Endothelial cell of umbilical vein (primary cell): Measurements from ENCODE around the gene IL16. TPM values are rescaled to one million over a fixed set of nuclear protein-coding genes. Genes with fewer than 3 reads are reported as not detected.

Experiments
- BruUV-seq: library from RNA; stranded (reverse); fragments of 400-500 nt; replicated peaks from 2 replicates; lab custom pipeline; 2021; lab: Mats Ljungman, UMichigan
- CTCF ChIA-PET: fragments of 300-600, 350-600 bp; sonication (Branson Sonifier 250); formaldehyde crosslinking; loops from one replicate; lab custom pipeline; 2021; ENCODE audit warnings: antibody characterized with exemption, inconsistent platforms; lab: Charles Lee
- POLR2A ChIA-PET: fragments of 300-600, 350-600 bp; sonication (Branson Sonifier 250); formaldehyde crosslinking; loops from one replicate; lab custom pipeline; 2021; ENCODE audit warnings: antibody characterized with exemption, inconsistent platforms; lab: Charles Lee
- DNase-seq: peaks from one replicate; pipeline ENCODE4 v3.0.0-alpha.2; 2011; ENCODE audit warnings: low read depth, low spot score
- FAIRE-seq: peaks from 2 replicates; lab custom pipeline; 2011; peaks lifted over from hg19 to GRCh38; lab: Jason Lieb, UNC
- H2AFZ ChIP-seq: 2 replicates; pipeline ENCODE4 v1.6.0; 2012; ENCODE audit warnings: low read depth, low read length, control low read depth, inconsistent platforms
- H3K27ac ChIP-seq: 2 replicates; pipeline ENCODE4 v1.5.1; 2011; ENCODE audit warnings: low read depth, mild to moderate bottlenecking, control low read depth, low read length, moderate library complexity; ENCODE audit not compliant: insufficient read depth
- H3K27me3 ChIP-seq, 2 experiments: 2 replicates each; pipeline versions ENCODE4 v1.6.0 to v1.6.1; 2011; ENCODE audit warnings: low read length in 2 of 2, mixed read lengths in 1 of 2; ENCODE audit not compliant: control insufficient read depth in 2 of 2, insufficient read depth in 2 of 2
- H3K36me3 ChIP-seq, 2 experiments: 2 replicates in 1 of 2; 3 replicates in 1 of 2; pipeline ENCODE4 v1.5.1; 2011; ENCODE audit warnings: low read length in 2 of 2, mild to moderate bottlenecking in 1 of 2, moderate library complexity in 1 of 2; ENCODE audit not compliant: control insufficient read depth in 2 of 2, insufficient read depth in 2 of 2; ENCODE audit errors: extremely low read depth in 1 of 2
- H3K4me1 ChIP-seq: 3 replicates; pipeline ENCODE4 v1.5.1; 2011; ENCODE audit warnings: mild to moderate bottlenecking, low read length; ENCODE audit not compliant: control insufficient read depth, insufficient read depth; ENCODE audit errors: extremely low read depth
- H3K4me2 ChIP-seq: 2 replicates; pipeline ENCODE4 v1.6.1; 2011; ENCODE audit warnings: low read length, control low read depth, mixed read lengths; ENCODE audit not compliant: insufficient read depth
- H3K4me3 ChIP-seq, 3 experiments: fragments of 200-600 bp in 1 of 3; sonication (generic), shearing (Covaris generic) in 1 of 3; replicated peaks in 1 of 3; 2 replicates each; pipeline ENCODE4 v1.5.1; 2011 to 2016; ENCODE audit warnings: control low read depth in 3 of 3, low read length in 3 of 3, mild to moderate bottlenecking in 2 of 3, inconsistent platforms in 1 of 3, low read depth in 1 of 3, moderate library complexity in 1 of 3; ENCODE audit not compliant: insufficient read depth in 1 of 3
- H3K79me2 ChIP-seq: 2 replicates; pipeline ENCODE4 v1.6.0; 2012; ENCODE audit warnings: low read length, inconsistent platforms; ENCODE audit not compliant: control insufficient read depth, insufficient read depth
- H3K9ac ChIP-seq: replicated peaks from 2 replicates; pipeline ENCODE3; 2011; ENCODE audit warnings: low read length, control low read depth; ENCODE audit not compliant: insufficient read depth; ENCODE audit errors: extremely low read depth
- H3K9me1 ChIP-seq: replicated peaks from 3 replicates; pipeline ENCODE4 v1.6.0; 2011; ENCODE audit warnings: mild to moderate bottlenecking, low read length; ENCODE audit not compliant: control insufficient read depth, insufficient read depth; ENCODE audit errors: extremely low read depth
- H3K9me3 ChIP-seq: replicated peaks from 2 replicates; pipeline ENCODE4 v1.5.1; 2012; ENCODE audit warnings: low read length, inconsistent platforms; ENCODE audit not compliant: control insufficient read depth, insufficient read depth
- H4K20me1 ChIP-seq: replicated peaks from 2 replicates; pipeline ENCODE3; 2011; ENCODE audit warnings: mild to moderate bottlenecking, low read length; ENCODE audit not compliant: control insufficient read depth, insufficient read depth; ENCODE audit errors: extremely low read depth
- EZH2 ChIP-seq: IDR thresholded peaks from 2 replicates; pipeline ENCODE4 v1.6.1; 2012; ENCODE audit warnings: borderline replicate concordance, low read depth, mild to moderate bottlenecking, moderate library complexity, low read length, inconsistent platforms; ENCODE audit not compliant: severe bottlenecking
- FOS ChIP-seq: IDR thresholded peaks from 2 replicates; pipeline ENCODE4 v1.6.1; 2011; ENCODE audit warnings: mild to moderate bottlenecking, low read length, moderate library complexity, borderline replicate concordance; ENCODE audit not compliant: insufficient read depth
- GATA2 ChIP-seq: IDR thresholded peaks from 2 replicates; pipeline ENCODE4 v1.7.0; 2011; ENCODE audit warnings: low read depth, mild to moderate bottlenecking, moderate library complexity, mixed read lengths, low read length; ENCODE audit not compliant: insufficient read length, insufficient read depth
- JUN ChIP-seq: IDR thresholded peaks from 2 replicates; pipeline ENCODE4 v1.6.1; 2011; ENCODE audit warnings: borderline replicate concordance, low read depth; ENCODE audit not compliant: insufficient read length, insufficient read depth
- MYC ChIP-seq: IDR thresholded peaks from one replicate; pipeline ENCODE4 v1.6.1; 2011; ENCODE audit warnings: mild to moderate bottlenecking, low read depth, low read length
- POLR2A ChIP-seq: IDR thresholded peaks from 2 replicates; pipeline ENCODE4 v1.6.1; 2012; ENCODE audit warnings: low read depth, mild to moderate bottlenecking, control low read depth, low read length
- POLR2AphosphoS5 ChIP-seq: IDR thresholded peaks from 2 replicates; pipeline ENCODE4 v1.6.1; 2012; ENCODE audit warnings: low read depth, mild to moderate bottlenecking, control low read depth, low read length, moderate library complexity; ENCODE audit not compliant: insufficient read depth
- dilution Hi-C: fragments of 300-500 bp; cut with MboI; formaldehyde crosslinking; loops from one replicate; pipeline ENCODE4 v1.15.0; 2019; ENCODE audit warnings: low sequenced_read_pairs; ENCODE audit not compliant: extremely low pct_ligation_motif_present
- intact Hi-C: fragments of 100-400 bp; cut with micrococcal nuclease; formaldehyde crosslinking; loops from one replicate; pipeline ENCODE4 v1.10.0; 2022
- polyA plus RNA-seq, 4 experiments: library from polyadenylated mRNA; depleted of rRNA in 3 of 4; stranded (reverse) in 3 of 4; unstranded in 1 of 4; fragments of >200 nt; gene quantifications; 2 replicates each; pipeline versions ENCODE4 v1.2.1 to v1.2.3, GENCODE V29; 2011 to 2012; ENCODE audit warnings: missing spikeins in 1 of 4
- total RNA-seq: library from RNA; stranded (reverse); gene quantifications from 2 replicates; pipeline ENCODE4 v1.2.3, GENCODE V29; 2021
- TF ChIP-seq, protein P1 (sequence below): IDR thresholded peaks from 2 replicates; pipeline ENCODE4 v1.6.1; 2011; ENCODE audit not compliant: insufficient read depth, insufficient read length
- TF ChIP-seq, protein P2 (sequence below), 2 donors: IDR thresholded peaks; 1 replicate in 1 of 2; 2 replicates in 1 of 2; pipeline ENCODE4 v1.5.1; 2011; ENCODE audit warnings: low read length in 2 of 2, mild to moderate bottlenecking in 2 of 2, moderate library complexity in 2 of 2, control low read depth in 1 of 2, inconsistent platforms in 1 of 2, low read depth in 1 of 2; ENCODE audit not compliant: insufficient read depth in 1 of 2; ENCODE audit errors: extremely low read depth in 1 of 2

IL16 gene
- total and polyA plus RNA-seq, 2 donors (not counting 3 experiments of a cell fraction or from before 2014, with no cell fraction given), result 0.29 to 2.1 TPM

GRCh38 chr15:81314378-81314777, 117.7 kb downstream of the IL16 start:
- FAIRE-seq, result no peak
- intact Hi-C loops, result no loop called here
- CTCF ChIA-PET, result no interaction called here

More at GRCh38 chr15:81314378-81314777, 117.7 kb downstream of the IL16 start:
- Histone ChIP-seq H3K79me2 (no peaks in the 10 kb centered on the region), H3K9ac (no peak overlapping the region), H3K9me1 (no peaks in the 10 kb centered on the region), H3K9me3 (no peaks in the 10 kb centered on the region), H3K4me3 (no peak overlapping the region), H3K36me3 (no peaks in the 10 kb centered on the region), H3K27ac (no peak overlapping the region), H3K4me2 (no peak overlapping the region), H3K4me1 (no peaks in the 10 kb centered on the region), H2AFZ (no peak overlapping the region), H4K20me1 (no peaks in the 10 kb centered on the region), H3K27me3 (no peaks in the 10 kb centered on the region)
- TF ChIP-seq FOS (no peak), POLR2A (no peak), MYC (no peak), GATA2 (no peak), EZH2 (no peak), JUN (no peak), POLR2AphosphoS5 (no peak)
- TF ChIP-seq, protein P1, sequence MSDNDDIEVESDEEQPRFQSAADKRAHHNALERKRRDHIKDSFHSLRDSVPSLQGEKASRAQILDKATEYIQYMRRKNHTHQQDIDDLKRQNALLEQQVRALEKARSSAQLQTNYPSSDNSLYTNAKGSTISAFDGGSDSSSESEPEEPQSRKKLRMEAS, result no peak
- TF ChIP-seq, protein P2, sequence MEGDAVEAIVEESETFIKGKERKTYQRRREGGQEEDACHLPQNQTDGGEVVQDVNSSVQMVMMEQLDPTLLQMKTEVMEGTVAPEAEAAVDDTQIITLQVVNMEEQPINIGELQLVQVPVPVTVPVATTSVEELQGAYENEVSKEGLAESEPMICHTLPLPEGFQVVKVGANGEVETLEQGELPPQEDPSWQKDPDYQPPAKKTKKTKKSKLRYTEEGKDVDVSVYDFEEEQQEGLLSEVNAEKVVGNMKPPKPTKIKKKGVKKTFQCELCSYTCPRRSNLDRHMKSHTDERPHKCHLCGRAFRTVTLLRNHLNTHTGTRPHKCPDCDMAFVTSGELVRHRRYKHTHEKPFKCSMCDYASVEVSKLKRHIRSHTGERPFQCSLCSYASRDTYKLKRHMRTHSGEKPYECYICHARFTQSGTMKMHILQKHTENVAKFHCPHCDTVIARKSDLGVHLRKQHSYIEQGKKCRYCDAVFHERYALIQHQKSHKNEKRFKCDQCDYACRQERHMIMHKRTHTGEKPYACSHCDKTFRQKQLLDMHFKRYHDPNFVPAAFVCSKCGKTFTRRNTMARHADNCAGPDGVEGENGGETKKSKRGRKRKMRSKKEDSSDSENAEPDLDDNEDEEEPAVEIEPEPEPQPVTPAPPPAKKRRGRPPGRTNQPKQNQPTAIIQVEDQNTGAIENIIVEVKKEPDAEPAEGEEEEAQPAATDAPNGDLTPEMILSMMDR (IDR thresholded peaks at IDR 0.05; ENCODE audit: extremely low read depth in 1 of 2, insufficient read depth in 1 of 2, low read depth in 1 of 2, low read length in 2 of 2), result no peak
- dilution Hi-C loops, result no loop called here
- POLR2A ChIA-PET, result no interaction called here
- BruUV-seq, result no TSS peak
- no peak for DNase-seq
